ENCODE measurements around the gene SPEM3. TPM values are rescaled to one million over a fixed set of nuclear protein-coding genes. Genes with fewer than 3 reads are reported as not detected.

SPEM3 gene
- total RNA-seq, 2 experiments from 2014 or later, result not detected

DNA sequence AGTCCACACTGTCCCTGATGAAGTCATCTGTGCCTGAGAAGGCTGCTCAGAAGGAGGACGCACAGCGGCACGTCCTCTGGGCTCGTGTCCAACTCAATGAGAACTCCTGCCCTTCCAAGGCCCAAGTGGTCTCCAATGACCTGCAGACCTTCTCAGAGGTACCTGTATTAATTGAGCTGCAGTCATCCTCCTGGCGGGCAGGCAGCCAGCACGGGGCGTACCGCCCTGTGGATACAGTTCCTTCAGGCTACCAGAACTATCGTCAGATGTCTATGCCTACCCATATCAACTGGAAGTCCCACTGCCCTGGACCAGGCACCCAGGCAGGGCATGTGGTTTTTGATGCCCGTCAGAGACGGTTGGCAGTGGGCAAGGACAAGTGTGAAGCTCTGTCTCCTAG lies 3.6 kb downstream of the SPEM3 start:
- Mint-ChIP-seq H3K9me3 (no peaks in the 10 kb centered on the region), H3K36me3 (ENCODE audit: low read depth) (peaks cover 5% of the 10 kb centered on the region), H3K27ac (no peak overlapping the region), H3K27me3 (no peaks in the 10 kb centered on the region), H3K4me1 (ENCODE audit: low read depth) (peaks cover 7% of the 10 kb centered on the region), H3K4me3 (no peak overlapping the region)
- no peak for DNase-seq
- TF ChIP-seq, protein P1, sequence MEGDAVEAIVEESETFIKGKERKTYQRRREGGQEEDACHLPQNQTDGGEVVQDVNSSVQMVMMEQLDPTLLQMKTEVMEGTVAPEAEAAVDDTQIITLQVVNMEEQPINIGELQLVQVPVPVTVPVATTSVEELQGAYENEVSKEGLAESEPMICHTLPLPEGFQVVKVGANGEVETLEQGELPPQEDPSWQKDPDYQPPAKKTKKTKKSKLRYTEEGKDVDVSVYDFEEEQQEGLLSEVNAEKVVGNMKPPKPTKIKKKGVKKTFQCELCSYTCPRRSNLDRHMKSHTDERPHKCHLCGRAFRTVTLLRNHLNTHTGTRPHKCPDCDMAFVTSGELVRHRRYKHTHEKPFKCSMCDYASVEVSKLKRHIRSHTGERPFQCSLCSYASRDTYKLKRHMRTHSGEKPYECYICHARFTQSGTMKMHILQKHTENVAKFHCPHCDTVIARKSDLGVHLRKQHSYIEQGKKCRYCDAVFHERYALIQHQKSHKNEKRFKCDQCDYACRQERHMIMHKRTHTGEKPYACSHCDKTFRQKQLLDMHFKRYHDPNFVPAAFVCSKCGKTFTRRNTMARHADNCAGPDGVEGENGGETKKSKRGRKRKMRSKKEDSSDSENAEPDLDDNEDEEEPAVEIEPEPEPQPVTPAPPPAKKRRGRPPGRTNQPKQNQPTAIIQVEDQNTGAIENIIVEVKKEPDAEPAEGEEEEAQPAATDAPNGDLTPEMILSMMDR (IDR thresholded peaks at IDR 0.05), result no peak
- ChIA-PET POLR2A (interaction anchor here (0.9 to 1.5 kb wide), 2 partner anchors 30 to 52 kb away, joined by 3 to 7 read pairs; partner anchors contain the start of gene POLR2A), CTCF (interaction anchor here (0.8 to 1.3 kb wide), 2 partner anchors 43 to 157 kb away, joined by 3 to 4 read pairs; no protein-coding TSS in a partner anchor)
- intact Hi-C loops (cut with micrococcal nuclease), result no loop called here
- ATAC-seq, result no peak

DNA sequence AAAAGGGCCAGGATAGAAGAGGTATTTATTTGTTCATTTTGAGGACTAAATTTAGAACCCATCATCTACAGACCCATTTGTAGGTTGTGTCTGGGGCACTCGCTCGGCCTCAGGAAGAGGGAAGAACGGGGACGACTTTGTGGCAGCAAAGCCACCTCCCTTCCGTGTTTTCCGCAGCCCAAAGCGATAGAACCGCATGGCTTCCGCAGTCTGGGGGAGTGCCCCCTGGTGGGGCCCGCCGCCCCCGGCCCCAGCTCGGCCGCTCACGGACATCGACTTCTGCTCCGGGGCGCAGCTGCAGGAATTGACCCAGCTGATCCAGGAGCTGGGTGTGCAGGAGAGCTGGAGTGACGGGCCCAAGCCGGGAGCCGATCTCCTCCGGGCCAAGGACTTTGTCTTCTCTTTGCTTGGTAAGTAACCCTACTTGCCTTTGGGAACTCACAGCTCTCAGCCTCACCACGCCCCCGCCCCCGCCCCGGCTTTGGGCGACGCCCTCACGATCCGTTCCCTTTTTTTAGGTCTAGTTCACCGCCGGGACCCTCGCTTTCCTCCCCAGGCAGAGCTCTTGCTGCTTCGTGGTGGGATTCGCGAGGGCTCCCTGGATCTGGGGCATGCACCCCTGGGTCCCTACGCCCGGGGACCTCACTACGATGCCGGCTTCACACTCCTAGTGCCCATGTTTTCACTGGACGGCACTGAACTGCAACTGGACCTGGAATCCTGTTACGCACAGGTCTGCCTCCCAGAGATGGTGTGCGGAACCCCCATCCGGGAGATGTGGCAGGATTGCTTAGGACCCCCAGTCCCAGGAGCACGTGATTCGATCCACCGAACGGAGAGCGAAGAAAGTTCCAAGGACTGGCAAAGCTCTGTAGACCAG lies 7.3 kb downstream of the SPEM3 start:
- no peaks in the 10 kb centered on the region for H3K9me3 Mint-ChIP-seq
- H3K4me1 Mint-ChIP-seq (ENCODE audit: low read depth), result peaks cover 30% of the 10 kb centered on the region
- intact Hi-C loops (cut with micrococcal nuclease), result loop anchor here (1.0 to 5.0 kb wide), 4 partner anchors 32 to 126 kb away; partner anchors contain the start of genes KCTD11, POLR2A, SENP3 and SLC35G6
- peak overlapping the region; percentile 94 for H3K4me3 Mint-ChIP-seq
- CTCF ChIA-PET, result interaction anchor here (0.6 to 4.4 kb wide), 34 partner anchors 10 to 459 kb away, joined by 3 to 68 read pairs (median 4); partner anchors contain the start of genes CHRNB1, MPDU1, NEURL4 and POLR2A
- H3K27me3 Mint-ChIP-seq, result peaks cover 19% of the 10 kb centered on the region
- POLR2A ChIA-PET, result interaction anchor here (0.6 to 8.8 kb wide), 31 partner anchors 9 to 407 kb away, joined by 3 to 83 read pairs (median 4); partner anchors contain the start of genes CHRNB1, MPDU1, POLR2A and SENP3
- ATAC-seq (peak; percentile 18), DNase-seq (peak; percentile 78)
- peaks cover 21% of the 10 kb centered on the region for H3K36me3 Mint-ChIP-seq (ENCODE audit: low read depth)
- TF ChIP-seq, protein P1 (IDR thresholded peaks at IDR 0.05), result peak; percentile 44
- peak overlapping the region; percentile 97 for H3K27ac Mint-ChIP-seq

GRCh38 chr17:7436556-7437368 lies 8.1 kb downstream of the SPEM3 start:
- peak overlapping the region; percentile 97 for H3K27ac Mint-ChIP-seq
- CTCF ChIA-PET, result interaction anchor here (0.6 to 4.4 kb wide), 46 partner anchors 9 to 250 kb away, joined by 3 to 68 read pairs (median 4); partner anchors contain the start of genes CHRNB1, MPDU1, NEURL4 and POLR2A
- ATAC-seq (peak; percentile 63), DNase-seq (peak; percentile 86)
- peaks cover 25% of the 10 kb centered on the region for H3K27me3 Mint-ChIP-seq
- peak overlapping the region; percentile 94 for H3K4me3 Mint-ChIP-seq
- intact Hi-C loops (cut with micrococcal nuclease), result loop anchor here (5.0 kb wide), 3 partner anchors 46 to 126 kb away; partner anchors contain the start of genes KCTD11, POLR2A, SENP3 and SLC35G6
- POLR2A ChIA-PET, result interaction anchor here (0.6 to 8.8 kb wide), 33 partner anchors 8 to 406 kb away, joined by 3 to 83 read pairs (median 4); partner anchors contain the start of genes CHRNB1, MPDU1, POLR2A and SENP3
- no peaks in the 10 kb centered on the region for H3K9me3 Mint-ChIP-seq
- TF ChIP-seq, protein P1 (IDR thresholded peaks at IDR 0.05), result peak; percentile 85
- H3K4me1 Mint-ChIP-seq (ENCODE audit: low read depth), result peaks cover 31% of the 10 kb centered on the region
- H3K36me3 Mint-ChIP-seq (ENCODE audit: low read depth), result peaks cover 21% of the 10 kb centered on the region

DNA sequence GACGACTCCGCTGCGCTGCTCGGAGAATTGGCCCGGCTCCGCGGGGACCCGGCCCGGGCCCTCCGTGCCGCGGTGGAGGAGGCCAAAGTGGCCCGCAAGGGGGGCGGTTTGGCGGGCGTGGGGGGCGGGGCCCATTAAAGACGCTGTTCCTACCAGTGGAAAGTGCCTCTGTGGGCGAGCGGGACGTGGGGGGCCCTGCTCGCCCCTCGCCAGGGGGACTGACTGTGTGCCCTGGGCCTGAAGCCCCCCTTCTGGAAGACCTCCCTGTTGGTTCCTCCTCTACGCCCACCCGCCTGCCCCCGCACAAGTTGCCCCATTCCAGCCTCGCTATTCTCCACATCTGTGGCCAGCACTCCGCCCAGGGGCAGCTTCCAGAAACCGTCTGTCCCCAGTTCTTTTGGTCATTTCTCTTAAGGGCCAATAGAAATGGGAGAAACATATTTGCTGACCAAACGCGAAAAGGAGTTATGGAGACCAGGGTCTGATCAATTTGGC lies 8.8 kb downstream of the SPEM3 start:
- POLR2A ChIA-PET, result interaction anchor here (0.6 to 8.8 kb wide), 21 partner anchors 8 to 396 kb away, joined by 3 to 83 read pairs (median 5); partner anchors contain the start of genes CHRNB1, MPDU1, POLR2A and SENP3
- ATAC-seq (no peak), DNase-seq (peak; percentile 16)
- intact Hi-C loops (cut with micrococcal nuclease), result loop anchor here (5.0 kb wide), 3 partner anchors 45 to 125 kb away; partner anchors contain the start of genes KCTD11, POLR2A, SENP3 and SLC35G6
- no peak overlapping the region for H3K27ac Mint-ChIP-seq
- TF ChIP-seq, protein P1 (IDR thresholded peaks at IDR 0.05), result no peak
- H3K9me3 Mint-ChIP-seq, result no peaks in the 10 kb centered on the region
- CTCF ChIA-PET, result interaction anchor here (0.6 to 4.4 kb wide), 33 partner anchors 8 to 152 kb away, joined by 3 to 68 read pairs (median 5); partner anchors contain the start of genes CHRNB1, MPDU1, NEURL4 and POLR2A
- H3K27me3 Mint-ChIP-seq, result peaks cover 29% of the 10 kb centered on the region
- H3K4me3 Mint-ChIP-seq, result peak overlapping the region; percentile 94
- H3K4me1 Mint-ChIP-seq (ENCODE audit: low read depth), result peaks cover 31% of the 10 kb centered on the region
- H3K36me3 Mint-ChIP-seq (ENCODE audit: low read depth), result peaks cover 21% of the 10 kb centered on the region

All from activated CD8-positive, alpha-beta T cell treated with anti-CD3 and anti-CD28 coated beads for 36 hours (primary cell).